ENCODE measurements around the gene FAM53A.

GRCh38 chr4:1666391-1666790, 17.7 kb downstream of the FAM53A start:
- TF ChIP-seq EZH2 (IDR thresholded peaks at IDR 0.05; ENCODE audit: low read length, unreplicated experiment) (no peak), CTCF (conservative IDR thresholded peaks at IDR 0.05; ENCODE audit: low read depth, low read length) (no peak), EZH2phosphoT487 (IDR thresholded peaks at IDR 0.05; ENCODE audit: borderline replicate concordance, low read length) (no peak)

Measured in PC-3 (cell line).